ENCODE results near the gene IQGAP1. TPM values are rescaled to one million over a fixed set of nuclear protein-coding genes. Genes with fewer than 3 reads are reported as not detected.
"Not testable (repeated sequence)": the region's sequence is repeated elsewhere in the genome, so short reads cannot be mapped to it uniquely, and the experiment has no call there.

Gene IQGAP1
- total RNA-seq, 1 donor from 2014 or later, result 44.8 TPM

- no peak for DNase-seq (ENCODE audit: low spot score in 2 of 2)
- no peak for FAIRE-seq
These were observed 19.3 kb downstream of the IQGAP1 start for GRCh38 chr15:90407336-90407735.

GRCh38 chr15:90407871-90408317, 19.9 kb downstream of the IQGAP1 start:
- FAIRE-seq (no peak), DNase-seq (ENCODE audit: low spot score in 2 of 2) (no peak)

GRCh38 chr15:90408657-90409056, 20.6 kb downstream of the IQGAP1 start:
- no peak for DNase-seq (ENCODE audit: low spot score in 2 of 2)
- no peak for FAIRE-seq

- DNase-seq (ENCODE audit: low spot score in 2 of 2), result not testable (repeated sequence)
These were observed 21.5 kb downstream of the IQGAP1 start for GRCh38 chr15:90409587-90409986.

GRCh38 chr15:90410316-90410715, 22.3 kb downstream of the IQGAP1 start:
- FAIRE-seq, result not testable (repeated sequence)

More at GRCh38 chr15:90409587-90409986, 21.5 kb downstream of the IQGAP1 start:
- FAIRE-seq, result not testable (repeated sequence)

GRCh38 chr15:90411176-90411575, 23.1 kb downstream of the IQGAP1 start:
- DNase-seq (ENCODE audit: low spot score in 2 of 2), result no peak
- no peak for FAIRE-seq

More at GRCh38 chr15:90410316-90410715, 22.3 kb downstream of the IQGAP1 start:
- DNase-seq (ENCODE audit: low spot score in 2 of 2), result not testable (repeated sequence)

- DNase-seq (ENCODE audit: low spot score in 2 of 2) (no peak), FAIRE-seq (no peak)
These were observed 24.5 kb downstream of the IQGAP1 start for GRCh38 chr15:90412356-90413194.

- FAIRE-seq, result no peak
- DNase-seq (ENCODE audit: low spot score in 2 of 2), result no peak
These were observed 25.7 kb downstream of the IQGAP1 start for GRCh38 chr15:90413411-90414379.

GRCh38 chr15:90414408-90415028, 26.5 kb downstream of the IQGAP1 start:
- DNase-seq (ENCODE audit: low spot score in 2 of 2), result no peak
- FAIRE-seq, result no peak

- not testable (repeated sequence) for DNase-seq (ENCODE audit: low spot score in 2 of 2); FAIRE-seq
These were observed 28.0 kb downstream of the IQGAP1 start for GRCh38 chr15:90416052-90416451.

GRCh38 chr15:90418627-90419026, 30.6 kb downstream of the IQGAP1 start:
- DNase-seq (ENCODE audit: low spot score in 2 of 2) (no peak), FAIRE-seq (no peak)

- FAIRE-seq, result no peak
- no peak for DNase-seq (ENCODE audit: low spot score in 2 of 2)
These were observed 31.2 kb downstream of the IQGAP1 start for GRCh38 chr15:90419206-90419605.

- no peak for FAIRE-seq
- DNase-seq (ENCODE audit: low spot score in 2 of 2), result no peak
These were observed 31.8 kb downstream of the IQGAP1 start for GRCh38 chr15:90419738-90420406.

GRCh38 chr15:90420451-90420850, 32.4 kb downstream of the IQGAP1 start:
- DNase-seq (ENCODE audit: low spot score in 2 of 2) (no peak), FAIRE-seq (no peak)

- FAIRE-seq (no peak), DNase-seq (ENCODE audit: low spot score in 2 of 2) (no peak)
These were observed 33.5 kb downstream of the IQGAP1 start for GRCh38 chr15:90421527-90421926.

GRCh38 chr15:90422043-90422442, 34.0 kb downstream of the IQGAP1 start:
- DNase-seq (ENCODE audit: low spot score in 2 of 2) (no peak), FAIRE-seq (no peak)

- DNase-seq (ENCODE audit: low spot score in 2 of 2) (no peak), FAIRE-seq (no peak)
These were observed 34.9 kb downstream of the IQGAP1 start for GRCh38 chr15:90422936-90423335.

GRCh38 chr15:90423801-90424319, 35.8 kb downstream of the IQGAP1 start:
- DNase-seq (ENCODE audit: low spot score in 2 of 2) (no peak), FAIRE-seq (no peak)

GRCh38 chr15:90425726-90426346, 37.8 kb downstream of the IQGAP1 start:
- DNase-seq (ENCODE audit: low spot score in 2 of 2), result no peak
- FAIRE-seq, result no peak

Data from frontal cortex (tissue), 4 donors.